GDM1 (cell line): ENCODE results near the gene SGK1.

Source experiments
- DNase-seq: peaks from one replicate; lab custom pipeline; 2025; lab: John Stamatoyannopoulos, UW

SGK1 gene

GRCh38 chr6:134317471-134318131 lies at the start of gene SGK1:
Gene SGK1 (minus strand): TSS chr6:134318112. CDS start chr6:134317460, 652 bp downstream.
- DNase-seq: no peak

GRCh38 chr6:134363323-134364039 lies 45.6 kb upstream of the SGK1 start:
- no peak for DNase-seq

DNA sequence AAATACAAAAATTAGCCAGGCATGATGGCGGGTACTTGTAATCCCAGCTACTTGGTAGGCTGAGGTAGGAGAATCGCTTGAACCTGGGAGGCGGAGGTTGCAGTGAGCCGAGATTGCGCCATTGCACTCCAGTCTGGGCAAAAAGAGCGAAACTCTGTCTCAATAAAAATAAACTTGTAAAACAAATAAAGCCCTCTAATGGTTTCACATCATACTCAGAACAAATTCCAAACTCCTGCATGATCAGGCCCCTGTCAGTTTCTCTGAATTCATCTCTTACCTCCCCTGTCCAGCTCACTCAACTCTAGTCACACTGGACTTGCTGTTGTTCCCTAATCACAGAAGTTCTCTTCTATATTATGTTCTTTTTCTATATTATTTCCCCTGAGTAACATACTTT lies 43.1 kb upstream of the SGK1 start:
- no peak for DNase-seq

DNA sequence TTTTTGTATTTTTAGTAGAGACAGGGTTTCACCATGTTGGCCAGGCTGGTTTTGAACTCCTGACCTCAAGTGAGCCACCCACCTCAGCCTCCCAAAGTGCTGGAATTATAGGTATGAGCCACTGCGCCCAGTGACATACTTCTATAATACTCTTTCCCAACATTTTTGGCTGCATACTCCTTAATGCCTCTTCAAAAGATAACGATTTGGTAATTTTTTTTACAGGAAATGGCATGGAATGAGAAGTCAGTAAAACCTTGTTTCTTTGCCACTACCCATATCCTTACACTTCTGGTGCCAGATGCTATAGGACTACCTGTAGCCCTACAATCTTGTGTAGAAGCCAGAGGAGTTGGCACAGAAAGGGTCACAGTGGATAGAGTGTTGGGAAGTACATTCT lies 41.4 kb upstream of the SGK1 start:
- DNase-seq: no peak

GRCh38 chr6:134358320-134358719 lies 40.4 kb upstream of the SGK1 start:
- no peak for DNase-seq

GRCh38 chr6:134357022-134357487 lies 39.1 kb upstream of the SGK1 start:
- no peak for DNase-seq

- DNase-seq: no peak
These were observed 38.5 kb upstream of the SGK1 start for GRCh38 chr6:134356405-134356804.

DNA sequence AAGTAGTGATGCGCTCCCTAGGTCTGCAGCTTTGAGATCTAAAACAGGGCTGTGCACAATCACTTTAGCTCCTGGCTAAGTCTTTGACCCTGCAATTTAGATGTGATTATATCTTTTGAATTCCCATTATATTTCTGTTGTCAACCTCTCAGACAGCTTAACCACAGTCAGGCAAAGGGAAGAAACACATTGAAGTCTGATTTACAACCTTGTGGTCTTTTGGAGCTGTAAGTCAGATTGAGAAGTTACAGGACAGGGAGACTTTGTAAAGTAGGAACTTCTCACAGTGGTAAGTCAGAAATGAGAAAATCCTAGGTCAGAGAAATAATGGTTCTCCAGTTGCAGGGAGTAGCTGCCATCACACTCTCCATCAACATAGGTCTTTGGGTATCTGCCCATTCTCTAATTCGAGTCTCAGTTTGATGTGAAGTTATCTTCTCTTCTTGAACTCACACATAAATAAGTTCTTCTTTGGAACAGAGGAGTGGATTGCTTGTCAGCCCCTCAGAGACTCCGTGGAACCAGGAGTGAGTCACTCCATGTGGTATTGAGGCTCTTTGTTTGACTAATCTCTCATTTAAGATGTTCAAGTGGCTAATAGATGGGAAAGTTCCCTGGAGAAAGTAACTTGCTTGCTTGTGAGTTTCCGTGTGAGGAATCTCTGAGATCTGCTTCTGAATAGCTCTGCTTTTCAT lies 35.0 kb upstream of the SGK1 start:
- no peak for DNase-seq

DNA sequence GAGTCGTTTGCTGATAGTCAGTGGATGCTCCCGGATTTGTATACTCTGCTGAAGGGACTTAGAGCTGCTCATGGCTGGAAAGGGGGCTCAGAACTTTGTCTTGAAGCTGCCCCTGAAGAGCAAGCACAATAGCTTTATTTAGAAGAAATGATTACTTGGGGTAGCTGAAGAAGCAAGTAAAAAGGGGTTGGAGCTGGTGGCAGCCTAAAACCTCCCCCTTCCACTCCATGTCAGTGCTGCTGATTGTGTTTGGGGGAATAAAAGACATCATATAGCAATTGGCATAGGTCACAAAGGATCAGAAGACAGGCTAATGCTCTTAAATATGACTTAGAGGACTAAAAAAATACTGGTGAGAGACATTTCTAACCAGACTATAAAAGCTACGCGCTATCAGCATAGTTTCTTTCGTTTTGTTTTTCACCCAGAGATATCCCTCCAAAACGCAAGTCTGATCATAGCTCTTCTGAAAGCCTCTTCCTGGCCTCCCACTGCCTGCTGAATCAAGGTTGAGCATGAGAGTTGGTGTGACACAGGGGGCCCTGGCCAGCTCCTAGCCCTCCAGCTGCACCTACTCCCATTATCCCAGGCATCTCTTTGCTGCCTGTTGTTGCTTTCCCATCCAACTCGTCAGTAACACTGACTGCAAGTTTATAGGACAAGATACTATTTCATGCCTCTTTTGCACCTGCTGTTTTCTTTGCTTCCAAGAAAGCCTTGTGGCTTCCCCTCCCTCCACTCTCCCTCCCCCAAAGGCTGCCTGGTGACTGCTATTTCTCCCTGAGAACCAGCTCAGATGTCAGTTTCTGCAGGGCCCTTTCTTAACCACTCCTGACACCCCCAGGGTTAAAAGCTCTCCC lies 33.9 kb upstream of the SGK1 start:
- DNase-seq: no peak

GRCh38 chr6:134347885-134348805 lies 30.2 kb upstream of the SGK1 start:
- DNase-seq: no peak

DNA sequence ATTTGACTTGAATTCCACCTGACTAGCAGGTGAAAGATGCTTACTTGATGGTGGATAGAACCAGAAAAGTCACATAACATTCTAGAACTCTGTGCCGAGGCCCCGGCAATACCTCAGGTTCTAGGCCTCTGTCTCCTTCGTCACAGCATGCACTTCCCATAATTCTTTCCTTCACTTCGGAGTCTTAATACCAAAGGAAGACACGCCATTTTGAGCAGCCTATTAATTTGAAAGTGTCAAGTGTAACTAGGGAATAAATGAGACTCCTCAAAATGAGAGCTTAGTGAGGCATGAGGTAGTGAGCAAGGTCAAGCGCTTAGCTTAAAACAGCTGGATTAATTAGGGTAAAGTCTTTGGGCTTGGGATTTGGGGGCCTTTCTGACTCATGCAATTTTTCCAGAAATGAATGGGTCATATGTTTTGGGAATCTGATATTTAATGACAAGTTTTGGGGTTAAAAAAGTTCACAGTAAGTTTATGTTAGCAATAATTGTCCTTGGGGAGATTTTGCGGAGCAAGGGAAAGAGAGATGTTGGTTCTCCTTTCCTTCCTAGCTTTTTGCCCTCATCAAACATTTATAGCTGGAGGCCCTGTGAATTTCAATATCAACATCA lies 29.1 kb upstream of the SGK1 start:
- DNase-seq: no peak

DNA sequence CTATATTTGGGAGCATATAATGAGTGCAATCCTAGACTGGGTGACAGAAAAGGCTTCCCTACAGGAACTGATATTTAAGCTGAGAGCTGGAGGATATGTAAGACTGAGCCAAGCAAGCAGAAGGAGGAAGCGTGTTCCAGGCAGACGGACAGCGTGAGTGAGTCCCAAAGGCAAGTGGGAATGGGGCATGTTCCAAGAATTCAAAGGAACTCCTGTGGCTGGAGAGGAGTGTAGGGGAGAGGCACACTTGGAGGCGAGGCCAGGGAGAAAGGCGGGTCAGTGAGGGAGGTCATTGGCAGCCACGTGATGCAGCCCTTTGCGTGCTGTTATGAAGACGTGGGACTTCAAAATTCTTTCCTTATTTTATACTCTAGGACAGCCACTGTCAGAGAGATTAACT lies 27.9 kb upstream of the SGK1 start:
- DNase-seq: no peak

GRCh38 chr6:134343066-134343465 lies 25.2 kb upstream of the SGK1 start:
- DNase-seq: no peak

GRCh38 chr6:134341999-134342567 lies 24.2 kb upstream of the SGK1 start:
- DNase-seq: no peak

DNA sequence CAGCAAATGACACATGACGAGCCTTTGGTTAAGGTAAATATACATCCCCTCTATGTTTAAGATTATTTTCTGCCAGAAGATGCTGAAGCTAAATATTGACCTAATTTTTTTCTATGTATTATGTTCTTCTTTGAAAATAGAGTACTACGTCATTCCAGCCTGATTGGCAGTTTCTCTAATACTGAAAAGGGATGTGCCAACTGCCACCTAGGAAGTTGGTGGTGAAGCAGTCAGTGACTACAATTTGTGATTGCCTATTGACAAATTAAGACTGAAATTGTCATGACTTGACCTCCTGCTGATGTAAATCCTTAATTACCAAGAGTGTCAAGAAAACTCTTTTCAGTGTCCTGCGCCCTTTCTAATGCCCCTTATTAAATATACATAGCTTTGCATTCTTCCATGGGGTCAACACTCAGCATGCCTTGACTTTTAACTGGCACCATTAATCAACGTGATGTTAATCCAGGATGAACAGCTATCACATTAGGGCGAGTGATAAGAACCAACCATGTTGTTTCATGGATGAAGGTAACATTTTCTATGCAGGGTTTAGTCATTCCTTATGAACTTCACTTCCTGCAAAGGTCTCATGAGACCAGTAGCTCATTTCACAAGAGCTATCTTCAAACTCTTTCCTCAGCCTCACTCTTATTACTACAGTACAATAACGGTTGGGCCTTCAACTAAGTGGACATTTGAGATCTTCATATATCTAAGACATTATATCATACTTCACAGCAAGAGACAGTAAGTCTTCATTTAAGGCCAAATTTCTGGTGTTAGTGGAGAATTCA lies 22.5 kb upstream of the SGK1 start:
- no peak for DNase-seq

- no peak for DNase-seq
These were observed 21.3 kb upstream of the SGK1 start for GRCh38 chr6:134339216-134339615.

DNA sequence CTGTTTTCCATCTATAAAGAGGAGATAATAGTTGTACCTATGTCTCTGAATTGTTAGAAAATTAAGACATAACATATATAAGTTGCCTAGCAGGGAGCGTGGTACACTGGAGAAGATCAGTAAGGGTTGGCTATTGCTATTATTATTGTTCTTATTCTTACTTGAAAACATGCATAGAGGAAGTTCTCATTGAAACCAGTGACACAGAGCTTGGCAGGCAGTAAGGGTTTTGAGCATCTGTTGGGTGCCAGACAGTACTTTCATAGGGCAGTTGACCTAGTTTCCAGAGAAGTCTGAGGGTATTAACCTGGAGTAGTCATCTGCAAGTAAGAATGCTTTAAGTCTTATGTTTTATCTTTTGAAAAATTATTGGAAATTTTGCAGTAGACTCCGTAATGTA lies 13.3 kb upstream of the SGK1 start:
- no peak for DNase-seq

GRCh38 chr6:134330555-134330954 lies 12.6 kb upstream of the SGK1 start:
- no peak for DNase-seq

DNA sequence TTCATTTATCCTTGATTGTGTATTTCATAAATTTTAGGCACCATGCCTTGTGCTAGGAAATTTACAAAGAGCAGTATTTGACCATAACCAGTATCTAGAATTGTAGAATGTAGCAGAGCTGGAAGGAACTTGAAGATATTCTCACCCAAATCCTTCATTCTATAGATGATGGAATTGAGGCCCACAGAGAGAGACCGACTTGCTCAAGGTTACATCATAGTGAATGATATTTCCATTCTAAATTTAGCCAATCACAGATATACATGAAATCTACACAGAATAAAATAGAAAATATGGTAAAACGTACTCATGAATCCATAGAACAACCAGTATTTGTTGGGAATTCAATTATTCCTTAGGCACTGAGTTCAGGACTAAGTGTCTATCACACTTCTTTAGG lies 10.9 kb upstream of the SGK1 start:
- DNase-seq: no peak
